GM12891 (cell line): Measurements from ENCODE around the gene RASGRP1.

Experiments
- POLR2A ChIP-seq: IDR thresholded peaks from 2 replicates; pipeline ENCODE4 v1.6.1; 2011; ENCODE audit warnings: low read depth, low read length, control low read depth
- POLR2AphosphoS5 ChIP-seq: IDR thresholded peaks from 2 replicates; pipeline ENCODE4 v1.6.1; 2011; ENCODE audit warnings: low read depth, low read length, control low read depth
- POU2F2 ChIP-seq: IDR thresholded peaks from 2 replicates; pipeline ENCODE4 v1.6.1; 2011; ENCODE audit warnings: low read depth, mild to moderate bottlenecking, control low read depth, low read length, moderate library complexity
- TAF1 ChIP-seq: IDR thresholded peaks from 2 replicates; pipeline ENCODE4 v1.6.1; 2011; ENCODE audit warnings: low read depth, low read length, control low read depth

DNA sequence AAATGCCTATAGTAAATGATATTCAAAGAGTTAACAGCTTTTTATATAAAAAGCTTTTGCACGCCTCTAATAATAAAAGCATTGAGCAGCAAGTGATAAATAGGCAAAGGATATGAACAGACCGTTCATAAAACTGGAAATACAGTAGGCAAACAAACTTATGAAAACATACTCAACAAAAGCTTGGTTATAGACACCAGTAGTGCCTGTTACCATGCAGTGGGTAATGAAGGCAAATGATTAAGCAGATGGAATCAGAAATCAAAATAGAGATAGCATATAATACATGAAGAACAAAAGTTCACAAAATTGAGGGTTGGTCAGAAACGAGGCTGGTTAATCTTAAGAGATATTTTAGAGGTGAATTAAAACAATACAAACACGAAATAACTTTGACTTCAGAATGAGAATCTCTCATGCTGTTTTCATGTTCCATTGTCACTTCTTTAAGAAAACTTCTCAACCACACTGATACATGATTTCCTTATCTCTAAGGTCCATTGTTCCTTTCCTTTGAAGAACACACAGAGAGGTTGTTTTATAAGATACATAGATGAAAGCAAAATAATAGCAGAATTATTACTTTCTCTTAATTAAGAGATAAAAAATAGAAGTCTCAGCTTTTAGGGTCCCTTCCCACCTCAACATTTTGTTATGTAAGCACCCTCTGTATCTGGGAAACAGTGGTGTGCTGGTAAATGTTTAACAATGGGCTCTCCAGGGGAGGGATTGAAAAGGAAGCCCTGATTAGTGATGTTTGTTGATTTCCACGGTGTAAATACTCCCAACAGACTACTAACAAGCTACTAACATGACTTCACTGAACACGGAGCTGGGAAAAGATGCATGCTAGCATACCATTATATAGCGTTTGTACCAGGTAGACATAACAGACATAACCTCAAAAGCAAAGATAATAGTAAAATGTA lies 12.6 kb downstream of the RASGRP1 start:
- TF ChIP-seq POLR2AphosphoS5 (no peak), TAF1 (no peak), POLR2A (no peak), POU2F2 (no peak)
